HUDEP-2 (cell line): ENCODE measurements around the gene MRPL43.
"Not testable (repeated sequence)": the region's sequence is repeated elsewhere in the genome, so short reads cannot be mapped to it uniquely, and the experiment has no call there.

Experiments
- DNase-seq, 76 experiments: peaks; one replicate each; lab custom pipeline; 2025; ENCODE audit not compliant: unreplicated experiment in 76 of 76; lab: John Stamatoyannopoulos, UW

Gene MRPL43

GRCh38 chr10:100986952-100987684 lies at the start of gene MRPL43, which contains the start of gene TWNK:
Gene MRPL43, minus strand, starts transcription at chr10:100987497. Its CDS starts 54 bp downstream, at chr10:100987443.
Gene TWNK, plus strand, starts transcription at chr10:100987543. Its CDS starts 668 bp downstream, at chr10:100988211.
- DNase-seq = peak in 72 of 76 experiments; percentile 14 to 84 (median 65)

- DNase-seq = no peak
Observed at GRCh38 chr10:101036726-101037125, 49.4 kb upstream of the MRPL43 start.

- DNase-seq = no peak
Observed at GRCh38 chr10:101035916-101036702, 48.8 kb upstream of the MRPL43 start.

GRCh38 chr10:101035314-101035713 lies 48.0 kb upstream of the MRPL43 start:
- DNase-seq = no peak

- not testable (repeated sequence) for DNase-seq
Observed at GRCh38 chr10:101034404-101034803, 47.1 kb upstream of the MRPL43 start.

- DNase-seq = no peak
Observed at GRCh38 chr10:101033276-101033675, 46.0 kb upstream of the MRPL43 start.

GRCh38 chr10:101032637-101033224 lies 45.4 kb upstream of the MRPL43 start:
- DNase-seq = peak in 60 of 76 experiments; percentile 7 to 75 (median 48)

GRCh38 chr10:101031796-101032636 lies 44.7 kb upstream of the MRPL43 start:
- DNase-seq = peak in 37 of 76 experiments; percentile 9 to 52 (median 34)

GRCh38 chr10:101031128-101031795 lies 44.0 kb upstream of the MRPL43 start, which contains the start of the genes PDZD7 and SFXN3:
Gene PDZD7, minus strand, starts transcription at chr10:101031129. Its CDS starts 910 bp downstream, at chr10:101030219.
Gene SFXN3, plus strand, starts transcription at chr10:101031234. Its CDS starts 3,461 bp downstream, at chr10:101034695.
- DNase-seq = peak in 74 of 76 experiments; percentile 58 to 95 (median 88)

- no peak for DNase-seq
Observed at GRCh38 chr10:101030496-101031127, 43.3 kb upstream of the MRPL43 start.

- no peak for DNase-seq
Observed at GRCh38 chr10:101029520-101030295, 42.4 kb upstream of the MRPL43 start.

- peak in 8 of 76 experiments; percentile 1 to 28 (median 14) for DNase-seq
Observed at GRCh38 chr10:101028446-101029337, 41.4 kb upstream of the MRPL43 start.

GRCh38 chr10:101027106-101027720 lies 39.9 kb upstream of the MRPL43 start:
- DNase-seq = no peak

GRCh38 chr10:101022967-101023705 lies 35.8 kb upstream of the MRPL43 start:
- DNase-seq = no peak

- DNase-seq = no peak
Observed at GRCh38 chr10:101021692-101022251, 34.5 kb upstream of the MRPL43 start.

- DNase-seq = no peak
Observed at GRCh38 chr10:101021239-101021638, 33.9 kb upstream of the MRPL43 start.
